GM12878 (cell line): Measurements from ENCODE around the gene VWA8. TPM values are rescaled to one million over a fixed set of nuclear protein-coding genes. Genes with fewer than 3 reads are reported as not detected.

Experiments
- ATAC-seq: fragments of 200-7000 bp; cut with Tn5 transposase; 3 replicates; pipeline ENCODE4 v1.9.1; 2020; ENCODE audit warnings: mild to moderate bottlenecking, moderate library complexity
- BruUV-seq: library from RNA; stranded (reverse); fragments of 400-500 nt; replicated peaks from 2 replicates; lab custom pipeline; 2021; lab: Mats Ljungman, UMichigan
- CTCF ChIA-PET: fragments of 300-600 bp; sonication (Branson Sonifier 250); formaldehyde crosslinking; extraction: SDS; loops from one replicate; lab custom pipeline; 2021; ENCODE audit warnings: inconsistent platforms; lab: Yijun Ruan, JAX
- POLR2A ChIA-PET: fragments of 350-600 bp; formaldehyde crosslinking; extraction: SDS; loops from one replicate; lab custom pipeline; 2021; ENCODE audit warnings: inconsistent platforms; lab: Charles Lee
- RAD21 ChIA-PET: fragments of 300-600 bp; sonication (Branson Sonifier 250); formaldehyde crosslinking; loops from one replicate; lab custom pipeline; 2023; ENCODE audit warnings: antibody characterized with exemption; ENCODE audit not compliant: unreplicated experiment; lab: Charles Lee
- SMC1A ChIA-PET: fragments of 300-600 bp; sonication (Branson Sonifier 250); formaldehyde crosslinking; loops from one replicate; lab custom pipeline; 2023; ENCODE audit not compliant: unreplicated experiment, uncharacterized antibody; lab: Charles Lee
- DNase-seq: peaks from one replicate; pipeline ENCODE4 v3.0.0-alpha.2; 2011; ENCODE audit warnings: low read depth, low spot score
- FAIRE-seq: peaks from 3 replicates; lab custom pipeline; 2011; peaks lifted over from hg19 to GRCh38; lab: Jason Lieb, UNC
- H2AFZ ChIP-seq: 2 replicates; pipeline ENCODE4 v1.6.0; 2011; ENCODE audit warnings: low read depth, low read length, control low read depth; ENCODE audit not compliant: control insufficient read depth
- H3K27ac ChIP-seq: 2 replicates; pipeline ENCODE4 v1.5.1; 2011; ENCODE audit warnings: control low read depth; ENCODE audit not compliant: control insufficient read depth, insufficient read depth
- H3K27me3 ChIP-seq, 2 experiments: replicated peaks in 1 of 2; 2 replicates each; pipeline versions ENCODE4 v1.6.0 to v1.6.1; 2011; ENCODE audit warnings: low read length in 1 of 2; ENCODE audit not compliant: control insufficient read depth in 2 of 2, insufficient read depth in 2 of 2
- H3K36me3 ChIP-seq, 2 experiments: 2 replicates each; pipeline ENCODE4 v1.5.1; 2011; ENCODE audit warnings: low read length in 1 of 2; ENCODE audit not compliant: control insufficient read depth in 2 of 2, insufficient read depth in 2 of 2
- H3K4me1 ChIP-seq: 2 replicates; pipeline ENCODE4 v1.6.1; 2011; ENCODE audit warnings: mild to moderate bottlenecking, low read length, moderate library complexity, mixed read lengths; ENCODE audit not compliant: control insufficient read depth, insufficient read depth
- H3K4me2 ChIP-seq: 2 replicates; pipeline ENCODE4 v1.6.0; 2011; ENCODE audit warnings: control low read depth; ENCODE audit not compliant: control insufficient read depth, insufficient read depth
- H3K4me3 ChIP-seq: fragments of 200-600 bp; sonication (generic); 2 replicates; pipeline ENCODE4 v1.5.1; 2016
- H3K79me2 ChIP-seq: 2 replicates; pipeline ENCODE4 v1.6.0; 2011; ENCODE audit warnings: low read length; ENCODE audit not compliant: control insufficient read depth, insufficient read depth
- H3K9ac ChIP-seq: 2 replicates; pipeline ENCODE4 v1.8.0; 2011; ENCODE audit warnings: low read length, control low read depth, mixed read lengths; ENCODE audit not compliant: control insufficient read depth, insufficient read depth
- H3K9me3 ChIP-seq: replicated peaks from 3 replicates; pipeline ENCODE4 v1.5.1; 2011; ENCODE audit warnings: mild to moderate bottlenecking, low read length; ENCODE audit not compliant: control insufficient read depth, insufficient read depth
- H4K20me1 ChIP-seq: 2 replicates; pipeline ENCODE4 v1.6.0; 2011; ENCODE audit not compliant: control insufficient read depth, insufficient read depth
- BCLAF1 ChIP-seq: fragments of 450-650 bp; IDR thresholded peaks from 2 replicates; pipeline ENCODE4 v1.6.1; 2017; ENCODE audit warnings: antibody characterized with exemption, mild to moderate bottlenecking, moderate library complexity
- CHD4 ChIP-seq: fragments of 200-600 bp; sonication (generic); IDR thresholded peaks from 2 replicates; pipeline ENCODE4 v1.6.1; 2016; ENCODE audit warnings: mild to moderate bottlenecking
- CREB1 ChIP-seq: IDR thresholded peaks from 2 replicates; pipeline ENCODE4 v1.6.1; 2012; ENCODE audit warnings: low read depth, mild to moderate bottlenecking, inconsistent platforms
- EP300 ChIP-seq, 2 experiments: fragments of 150-350 bp in 1 of 2; IDR thresholded peaks; 2 replicates each; pipeline ENCODE4 v1.6.1; 2011 to 2012; ENCODE audit warnings: low read depth in 2 of 2, low read length in 2 of 2, borderline replicate concordance in 1 of 2, improper control_type of control experiment in 1 of 2, inconsistent platforms in 1 of 2; ENCODE audit not compliant: control insufficient read depth in 1 of 2
- ESRRA ChIP-seq: IDR thresholded peaks from 2 replicates; pipeline ENCODE4 v1.6.1; 2012; ENCODE audit warnings: mild to moderate bottlenecking, low read length, improper control_type of control experiment
- FOS ChIP-seq: IDR thresholded peaks from 3 replicates; pipeline ENCODE4 v1.6.1; 2011; ENCODE audit warnings: borderline replicate concordance; ENCODE audit not compliant: insufficient read length; ENCODE audit errors: extremely low read depth
- FOXM1 ChIP-seq: IDR thresholded peaks from 2 replicates; pipeline ENCODE4 v1.6.1; 2012; ENCODE audit warnings: low read depth, mild to moderate bottlenecking, inconsistent platforms, low read length, moderate library complexity
- PKNOX1 ChIP-seq: fragments of 450-650 bp; IDR thresholded peaks from 2 replicates; pipeline ENCODE4 v1.6.1; 2016; ENCODE audit warnings: mild to moderate bottlenecking
- SIN3A ChIP-seq: IDR thresholded peaks from 2 replicates; pipeline ENCODE4 v1.6.1; 2012; ENCODE audit warnings: low read depth, low read length, improper control_type of control experiment
- SKIL ChIP-seq: fragments of 450-650 bp; IDR thresholded peaks from 2 replicates; pipeline ENCODE4 v1.6.1; 2017; ENCODE audit warnings: mild to moderate bottlenecking, low read depth, inconsistent platforms; ENCODE audit not compliant: poor library complexity, severe bottlenecking
- SMAD5 ChIP-seq: IDR thresholded peaks from 2 replicates; pipeline ENCODE4 v1.6.1; 2016; ENCODE audit warnings: antibody characterized with exemption, low read depth
- SUZ12 ChIP-seq: fragments of 200-600 bp; sonication (generic); IDR thresholded peaks from one replicate; pipeline ENCODE4 v1.6.1; 2018; ENCODE audit warnings: antibody characterized with exemption, mild to moderate bottlenecking; ENCODE audit not compliant: unreplicated experiment
- USF1 ChIP-seq: IDR thresholded peaks from 2 replicates; pipeline ENCODE4 v1.6.1; 2011; ENCODE audit warnings: borderline replicate concordance, low read depth, mild to moderate bottlenecking, moderate library complexity, mixed read lengths, low read length; ENCODE audit not compliant: insufficient read depth; ENCODE audit errors: extremely low read length
- ZNF384 ChIP-seq: IDR thresholded peaks from 2 replicates; pipeline ENCODE4 v1.6.1; 2012; ENCODE audit warnings: low read depth, mild to moderate bottlenecking, low read length, improper control_type of control experiment, borderline replicate concordance
- ZNF622 ChIP-seq: fragments of 450-650 bp; IDR thresholded peaks from 2 replicates; pipeline ENCODE4 v1.6.1; 2017; ENCODE audit warnings: mild to moderate bottlenecking, inconsistent platforms
- WGBS: methylation state at CpG from one replicate; pipeline ENCODE4 v1.1.6; 2016; ENCODE audit warnings: low lambda C conversion rate; ENCODE audit not compliant: insufficient replicate concordance, insufficient coverage; ENCODE audit errors: missing lambda C conversion rate; 5-methylcytosine and 5-hydroxymethylcytosine counted together
- in situ Hi-C: fragments of 300-500 bp; cut with MboI; formaldehyde crosslinking; loops from 9 replicates; pipeline ENCODE4 v1.14.3; 2018; ENCODE audit warnings: mixed read lengths
- intact Hi-C: fragments of 100-400 bp; cut with micrococcal nuclease; formaldehyde crosslinking; loops from one replicate; pipeline ENCODE4 v1.14.2; 2022; ENCODE audit not compliant: unreplicated experiment
- polyA plus RNA-seq, 11 experiments: library from polyadenylated mRNA; depleted of rRNA in 4 of 11; unstranded in 6 of 11; stranded (reverse) in 5 of 11; fragments of >200 nt; fragmentation: Nextera tagmentation in 4 of 11; fragmentation: Illumina TruSeq in 1 of 11; extraction: Ambion mirVana in 4 of 11; extraction: Trizol in 1 of 11; gene quantifications; 1 replicate in 1 of 11; 2 replicates in 10 of 11; pipeline versions ENCODE4 v1.2.1 to v1.2.3, GENCODE V29; 2011 to 2016; ENCODE audit warnings: inconsistent platforms in 2 of 11, missing spikeins in 2 of 11, low read depth in 1 of 11
- total RNA-seq, 4 experiments: library from RNA; depleted of rRNA in 3 of 4; stranded (reverse); fragments of >200 nt in 3 of 4; fragmentation: Illumina TruSeq in 1 of 4; extraction: Trizol in 1 of 4; gene quantifications; 2 replicates each; pipeline versions ENCODE4 v1.2.1 to v1.2.3, GENCODE V29; 2013 to 2021

The VWA8 gene
- total and polyA plus RNA-seq, 10 of the 15 experiments (the other 5 are each of a cell fraction or from before 2014, with no cell fraction given) = 3.0 to 21.8 (median 13.5) TPM

- DNase-seq (no peak), ATAC-seq (no peak; the same call in 2 of the 3 replicates), FAIRE-seq (no peak)
- Histone ChIP-seq H3K4me1 (peaks cover 41% of the 10 kb centered on the region), H3K36me3 (no peaks in the 10 kb centered on the region), H3K4me3 (no peak overlapping the region), H3K27ac (no peak overlapping the region), H3K4me2 (no peak overlapping the region), H3K9me3 (peaks cover 10% of the 10 kb centered on the region), H3K79me2 (peaks cover 35% of the 10 kb centered on the region), H2AFZ (no peak overlapping the region), H4K20me1 (no peaks in the 10 kb centered on the region), H3K9ac (no peak overlapping the region), H3K27me3 (no peaks in the 10 kb centered on the region)
- in situ Hi-C loops (loop anchor here (5.0 kb wide), 1 partner anchor 122 kb away; no protein-coding TSS in a partner anchor), intact Hi-C loops (no loop called here)
- 93% methylated on average over 5 of the region's 5 CpGs for WGBS
- POLR2A ChIA-PET = interaction anchor here (0.5 to 1.1 kb wide), 2 partner anchors 11 to 15 kb away, joined by 3 to 5 read pairs; no protein-coding TSS in a partner anchor
- TF ChIP-seq FOXM1 (no peak), CREB1 (no peak), PKNOX1 (no peak), FOS (no peak), ZNF384 (no peak), SUZ12 (no peak), SIN3A (no peak), BCLAF1 (no peak), ZNF622 (no peak), CHD4 (no peak), SMAD5 (no peak), EP300 (IDR thresholded peaks at IDR 0.05; ENCODE audit: borderline replicate concordance in 1 of 2, control insufficient read depth in 1 of 2, low read depth in 2 of 2, low read length in 2 of 2) (no peak), ESRRA (no peak), USF1 (no peak), SKIL (no peak)
- no TSS peak for BruUV-seq
- SMC1A ChIA-PET = interaction anchor here (1.0 to 2.0 kb wide), 5 partner anchors 11 to 61 kb away, joined by 3 to 12 read pairs (median 7); no protein-coding TSS in a partner anchor
- RAD21 ChIA-PET = interaction anchor here (0.8 to 2.2 kb wide), 5 partner anchors 9 to 40 kb away, joined by 3 to 6 read pairs (median 4); no protein-coding TSS in a partner anchor
- CTCF ChIA-PET = interaction anchor here (0.7 to 3.2 kb wide), 8 partner anchors 9 to 657 kb away, joined by 3 to 12 read pairs (median 4); no protein-coding TSS in a partner anchor
These were observed 41.0 kb downstream of the VWA8 start for GRCh38 chr13:41919741-41920487.
